Measurements from ENCODE around the gene TMUB1.
"Not testable (repeated sequence)": the region's sequence is repeated elsewhere in the genome, so short reads cannot be mapped to it uniquely, and the experiment has no call there.

DNA sequence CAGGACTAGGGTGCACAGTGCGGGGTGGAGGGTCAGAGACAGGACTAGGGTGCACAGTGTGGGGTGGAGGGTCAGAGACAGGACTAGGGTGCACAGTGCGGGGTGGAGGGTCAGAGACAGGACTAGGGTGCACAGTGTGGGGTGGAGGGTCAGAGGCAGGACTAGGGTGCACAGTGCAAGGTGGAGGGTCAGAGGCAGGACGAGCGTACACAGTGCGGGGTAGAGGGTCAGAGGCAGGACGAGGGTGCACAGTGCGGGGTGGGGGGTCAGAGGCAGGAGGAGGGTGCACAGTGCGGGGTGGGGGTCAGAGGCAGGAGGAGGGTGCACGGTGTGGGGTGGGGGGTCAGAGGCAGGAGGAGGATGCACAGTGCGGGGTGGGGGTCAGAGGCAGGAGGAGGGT, 39.8 kb downstream of the TMUB1 start:
- TF ChIP-seq, protein P1, sequence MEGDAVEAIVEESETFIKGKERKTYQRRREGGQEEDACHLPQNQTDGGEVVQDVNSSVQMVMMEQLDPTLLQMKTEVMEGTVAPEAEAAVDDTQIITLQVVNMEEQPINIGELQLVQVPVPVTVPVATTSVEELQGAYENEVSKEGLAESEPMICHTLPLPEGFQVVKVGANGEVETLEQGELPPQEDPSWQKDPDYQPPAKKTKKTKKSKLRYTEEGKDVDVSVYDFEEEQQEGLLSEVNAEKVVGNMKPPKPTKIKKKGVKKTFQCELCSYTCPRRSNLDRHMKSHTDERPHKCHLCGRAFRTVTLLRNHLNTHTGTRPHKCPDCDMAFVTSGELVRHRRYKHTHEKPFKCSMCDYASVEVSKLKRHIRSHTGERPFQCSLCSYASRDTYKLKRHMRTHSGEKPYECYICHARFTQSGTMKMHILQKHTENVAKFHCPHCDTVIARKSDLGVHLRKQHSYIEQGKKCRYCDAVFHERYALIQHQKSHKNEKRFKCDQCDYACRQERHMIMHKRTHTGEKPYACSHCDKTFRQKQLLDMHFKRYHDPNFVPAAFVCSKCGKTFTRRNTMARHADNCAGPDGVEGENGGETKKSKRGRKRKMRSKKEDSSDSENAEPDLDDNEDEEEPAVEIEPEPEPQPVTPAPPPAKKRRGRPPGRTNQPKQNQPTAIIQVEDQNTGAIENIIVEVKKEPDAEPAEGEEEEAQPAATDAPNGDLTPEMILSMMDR (conservative IDR thresholded peaks at IDR 0.05 in 1 of 2, IDR thresholded peaks at IDR 0.05 in 1 of 2; ENCODE audit: extremely low read depth in 1 of 2, insufficient read depth in 1 of 2, low read depth in 1 of 2, low read length in 2 of 2) = not testable (repeated sequence)
- not testable (repeated sequence) for TF ChIP-seq EZH2 (IDR thresholded peaks at IDR 0.05; ENCODE audit: borderline replicate concordance, low read length)

All from mammary epithelial cell (primary cell).